GM21390 (cell line): ENCODE data around the gene HECTD1.

ENCODE experiments used
- ATAC-seq: cut with Tn5 transposase; IDR thresholded peaks from one replicate; pipeline ENCODE4 v1.9.1; 2021; ENCODE audit not compliant: unreplicated experiment

Gene HECTD1

GRCh38 chr14:31161274-31161673 is 46.3 kb downstream of the HECTD1 start:
- no peak for ATAC-seq

- no peak for ATAC-seq
Observed at GRCh38 chr14:31159682-31160296, 47.8 kb downstream of the HECTD1 start.

GRCh38 chr14:31154956-31155355 is 52.6 kb downstream of the HECTD1 start:
- no peak for ATAC-seq

DNA sequence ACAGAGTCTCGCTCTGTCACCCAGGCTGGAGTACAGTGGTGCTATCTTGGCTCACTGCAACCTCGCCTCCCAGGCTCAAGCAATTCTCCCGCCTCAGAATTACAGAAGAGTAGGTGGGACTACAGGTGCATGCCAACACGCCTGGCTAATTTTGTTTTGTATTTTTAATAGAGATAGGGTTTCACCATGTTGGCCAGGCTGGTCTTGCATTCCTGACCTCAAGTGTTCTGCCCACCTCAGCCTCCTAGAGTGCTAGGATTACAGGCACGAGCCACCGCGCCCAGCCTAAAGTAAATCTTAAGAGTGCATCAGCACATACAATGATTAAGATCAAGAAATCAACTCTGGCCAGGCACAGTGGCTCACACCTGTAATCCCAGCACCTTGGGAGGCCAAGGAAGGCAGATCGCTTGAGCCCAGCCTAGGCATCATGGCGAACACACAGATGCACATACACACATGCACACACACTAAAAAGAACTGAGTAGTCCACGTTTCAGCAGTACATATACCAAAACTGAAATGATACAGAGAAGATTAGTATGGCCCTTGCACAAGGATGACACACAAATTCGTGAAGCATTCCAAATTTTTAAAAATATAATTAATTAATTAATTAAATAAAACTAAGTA is 65.0 kb downstream of the HECTD1 start:
- ATAC-seq, result no peak

DNA sequence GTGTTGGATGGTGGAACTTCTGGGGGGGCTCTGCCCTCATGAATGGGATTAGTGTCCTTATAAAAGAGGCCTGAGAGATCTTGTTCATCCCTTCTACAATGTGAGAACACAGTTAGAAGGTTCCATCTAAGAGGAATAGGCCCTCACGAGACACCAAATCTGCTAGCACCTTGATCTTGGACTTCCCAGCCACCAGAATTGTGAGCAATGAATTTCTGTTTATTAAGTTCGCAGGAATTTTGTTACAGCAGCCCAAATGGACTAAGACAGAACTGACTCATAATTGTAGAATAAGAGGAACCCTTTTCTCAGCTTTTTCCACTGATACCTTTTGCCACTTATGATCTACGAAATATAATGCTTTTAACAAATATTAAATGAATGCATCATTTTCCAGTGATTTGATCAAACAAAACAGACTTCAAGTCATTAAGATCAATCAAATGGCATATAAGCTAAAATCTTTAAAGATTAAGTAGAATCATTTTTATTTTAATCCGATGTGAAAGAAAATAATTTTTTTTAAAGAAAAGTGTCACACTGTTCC is 68.2 kb downstream of the HECTD1 start:
- no peak for ATAC-seq

DNA sequence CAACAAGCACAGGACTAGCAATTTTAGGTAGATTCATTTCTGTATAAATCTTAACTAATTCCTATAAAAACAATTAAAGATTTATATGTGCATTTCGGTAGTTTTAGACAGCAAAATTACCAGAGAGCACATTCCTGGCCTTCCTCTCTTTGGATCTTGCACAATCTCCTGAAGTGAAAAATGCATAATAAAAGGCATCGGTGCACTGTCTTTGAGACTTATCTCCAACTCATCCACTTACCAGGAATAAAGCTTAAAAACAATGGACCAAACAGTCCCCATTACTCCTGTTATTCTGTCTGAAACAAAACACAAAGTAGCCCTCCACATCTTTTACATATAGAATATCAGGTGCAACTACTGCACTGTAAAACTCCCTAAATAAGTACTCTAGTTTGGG is 69.3 kb downstream of the HECTD1 start:
- ATAC-seq, result no peak

DNA sequence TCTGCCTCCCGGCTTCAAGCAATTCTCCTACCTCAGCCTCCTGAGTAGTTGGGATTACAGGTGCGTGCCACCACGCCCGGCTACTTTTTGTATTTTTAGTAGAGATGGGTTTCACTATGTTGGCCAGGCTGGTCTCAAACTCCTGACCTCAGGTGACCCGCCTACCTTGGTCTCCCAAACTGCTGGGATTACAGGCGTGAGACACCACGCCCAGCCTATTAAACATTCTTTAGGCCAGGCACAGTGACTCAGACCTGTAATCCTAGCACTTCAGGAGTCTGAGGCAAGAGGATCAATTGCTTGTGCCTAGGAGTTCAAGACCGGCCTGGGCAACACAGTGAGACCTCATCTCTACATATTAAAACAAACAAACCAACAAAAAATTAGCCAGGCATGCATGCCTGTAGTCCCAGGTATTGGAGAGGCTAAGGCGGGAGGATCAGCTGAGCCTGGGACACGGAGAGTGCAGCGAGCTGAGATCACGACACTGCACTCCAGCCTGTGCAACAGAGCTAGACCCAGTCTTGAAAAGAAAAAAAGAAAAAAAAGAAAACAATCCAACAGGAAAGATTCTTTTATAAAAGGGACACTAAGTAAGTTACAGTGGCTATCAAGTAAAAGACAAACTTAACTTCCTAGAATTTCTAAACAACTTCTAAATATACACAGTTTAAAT is 70.2 kb downstream of the HECTD1 start:
- no peak for ATAC-seq

GRCh38 chr14:31133133-31133532 is 74.5 kb downstream of the HECTD1 start:
- ATAC-seq, result no peak

- ATAC-seq, result no peak
Observed at GRCh38 chr14:31128601-31129526, 78.7 kb downstream of the HECTD1 start.

- peak; percentile 57 for ATAC-seq
Observed at GRCh38 chr14:31127690-31128089, 79.9 kb downstream of the HECTD1 start.

DNA sequence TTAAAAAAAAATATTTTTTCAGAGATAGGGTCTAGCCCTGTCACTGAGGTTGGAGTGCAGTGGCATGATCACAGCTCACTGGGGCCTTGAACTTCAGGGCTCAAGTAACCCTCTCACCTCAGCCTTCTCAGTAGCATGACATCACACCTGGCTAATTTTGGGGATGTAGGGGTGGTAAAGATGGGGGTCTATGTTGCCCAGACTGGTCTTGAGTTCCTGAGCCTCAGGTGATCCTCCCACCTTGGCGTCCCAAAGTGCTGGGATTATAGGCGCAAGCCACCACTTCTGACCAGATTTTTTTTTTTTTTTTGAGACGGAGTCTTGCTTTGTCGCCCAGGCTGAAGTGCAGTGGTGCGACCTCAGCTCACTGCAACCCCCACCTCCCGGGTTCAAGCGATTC is 80.9 kb downstream of the HECTD1 start:
- ATAC-seq, result no peak

GRCh38 chr14:31125231-31125630 is 82.4 kb downstream of the HECTD1 start:
- ATAC-seq, result no peak

GRCh38 chr14:31124197-31124596 is 83.4 kb downstream of the HECTD1 start:
- no peak for ATAC-seq

- ATAC-seq, result no peak
Observed at GRCh38 chr14:31122921-31123320, 84.7 kb downstream of the HECTD1 start.

- ATAC-seq, result no peak
Observed at GRCh38 chr14:31122098-31122611, 85.4 kb downstream of the HECTD1 start.

DNA sequence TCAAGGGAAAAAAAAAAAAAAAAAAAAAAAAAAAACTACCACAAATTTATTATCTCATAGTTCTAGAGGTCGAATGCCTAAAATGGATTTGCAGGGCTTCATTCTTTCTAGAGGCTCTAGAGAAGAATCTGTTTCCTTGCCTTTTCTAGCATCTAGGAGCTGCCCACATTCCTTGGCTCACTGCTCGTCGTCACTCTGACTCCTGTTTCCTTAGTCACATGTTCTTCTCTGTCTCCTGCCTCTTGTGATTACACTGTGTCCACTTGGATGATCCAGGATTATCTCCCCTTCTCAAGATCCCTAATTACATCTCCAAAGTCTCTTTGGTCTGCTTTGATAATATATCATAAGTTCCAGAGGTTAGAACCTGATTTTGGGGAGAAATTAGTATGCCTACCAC is 88.7 kb downstream of the HECTD1 start:
- ATAC-seq, result no peak

DNA sequence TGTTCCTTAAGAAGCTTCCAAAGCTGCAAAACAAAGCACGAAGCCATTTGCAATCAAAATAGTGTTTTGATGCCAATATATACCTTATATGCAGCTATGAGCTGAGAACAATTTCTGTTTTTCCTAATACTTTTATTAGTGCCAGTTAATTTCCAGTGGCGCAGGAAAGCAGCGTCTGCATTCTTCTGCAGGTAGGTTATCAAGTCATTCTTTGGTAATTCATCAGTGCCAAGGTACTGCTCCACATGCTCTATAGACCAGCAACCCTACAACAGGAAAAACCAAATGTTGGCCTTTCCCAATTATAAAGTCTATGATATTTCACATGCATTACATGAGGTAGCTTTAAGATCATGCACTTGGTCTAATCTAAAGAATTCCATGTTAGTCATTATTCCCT is 93.8 kb downstream of the HECTD1 start:
- ATAC-seq, result no peak

GRCh38 chr14:31110872-31111271 is 96.7 kb downstream of the HECTD1 start:
- ATAC-seq, result no peak

DNA sequence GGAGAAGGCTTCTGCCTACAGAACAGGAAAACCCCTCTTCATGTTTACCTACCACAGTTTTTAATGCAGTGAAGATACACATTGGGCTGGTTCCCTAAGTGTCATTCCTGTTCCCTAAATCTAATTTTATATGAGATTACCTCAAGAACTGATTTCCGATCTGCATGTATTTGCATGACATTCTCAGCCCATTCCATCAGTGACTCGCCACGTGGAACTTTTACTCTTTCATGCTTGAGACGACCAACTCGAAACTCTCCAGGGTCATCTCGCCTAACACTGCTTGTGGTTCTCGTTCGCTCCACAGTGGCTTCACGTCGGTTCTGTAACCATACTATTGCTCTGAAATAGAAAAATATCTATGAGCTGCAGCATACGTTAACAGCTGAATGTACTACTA is 98.3 kb downstream of the HECTD1 start:
- no peak for ATAC-seq

DNA sequence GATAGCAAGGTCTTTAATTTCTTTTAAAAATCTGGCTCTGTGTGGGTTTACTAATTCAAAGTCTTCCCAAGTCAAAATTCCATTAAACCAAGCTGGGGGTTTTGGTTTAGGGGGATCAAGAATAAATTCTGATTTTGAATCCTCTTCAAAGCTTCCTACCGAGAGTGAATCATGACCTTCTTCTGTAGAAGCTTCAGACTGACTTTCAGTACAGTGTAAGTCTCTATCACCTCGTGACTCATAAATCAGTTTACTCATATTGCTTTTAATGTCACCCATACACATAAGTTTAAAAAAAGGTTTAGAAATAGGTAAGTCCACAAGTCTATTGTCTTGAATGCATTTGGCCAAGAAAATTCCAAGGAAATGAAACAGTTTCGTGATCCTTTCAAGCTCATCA is 100.8 kb downstream of the HECTD1 start:
- no peak for ATAC-seq

DNA sequence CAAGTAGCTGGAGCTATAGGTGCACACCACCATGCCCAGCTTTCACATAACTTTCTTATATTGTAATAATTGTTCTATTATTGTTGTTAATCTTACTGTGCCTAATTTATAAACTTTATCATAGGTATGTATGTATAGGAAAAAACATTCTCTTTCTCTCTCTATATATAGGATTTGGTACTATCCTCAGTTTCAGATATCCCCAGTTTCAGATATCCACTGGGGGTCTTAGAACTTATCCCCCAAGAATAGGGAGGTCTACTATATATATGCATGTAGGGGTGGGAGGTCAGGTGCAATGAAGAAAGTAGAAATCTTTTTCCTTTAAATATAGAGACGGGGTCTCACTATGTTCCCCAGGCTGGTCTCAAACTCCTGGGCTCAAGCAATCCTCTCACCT is 110.5 kb downstream of the HECTD1 start:
- ATAC-seq, result no peak
